CD4-positive, alpha-beta T cell treated with Interleukin-6 for 4 hours (primary cell): ENCODE results near the gene PCDHB6.
"Not testable (repeated sequence)": the region's sequence is repeated elsewhere in the genome, so short reads cannot be mapped to it uniquely, and the experiment has no call there.

ENCODE experiments used
- DNase-seq: peaks from one replicate; pipeline ENCODE4 v3.0.0-alpha.2; 2020; ENCODE audit warnings: mixed read lengths

Gene PCDHB6

GRCh38 chr5:141149812-141150211 is at the start of gene PCDHB6:
Gene PCDHB6, plus strand, starts transcription at chr5:141150057. Its CDS starts 201 bp downstream, at chr5:141150258.
- peak; percentile 2 for DNase-seq

DNA sequence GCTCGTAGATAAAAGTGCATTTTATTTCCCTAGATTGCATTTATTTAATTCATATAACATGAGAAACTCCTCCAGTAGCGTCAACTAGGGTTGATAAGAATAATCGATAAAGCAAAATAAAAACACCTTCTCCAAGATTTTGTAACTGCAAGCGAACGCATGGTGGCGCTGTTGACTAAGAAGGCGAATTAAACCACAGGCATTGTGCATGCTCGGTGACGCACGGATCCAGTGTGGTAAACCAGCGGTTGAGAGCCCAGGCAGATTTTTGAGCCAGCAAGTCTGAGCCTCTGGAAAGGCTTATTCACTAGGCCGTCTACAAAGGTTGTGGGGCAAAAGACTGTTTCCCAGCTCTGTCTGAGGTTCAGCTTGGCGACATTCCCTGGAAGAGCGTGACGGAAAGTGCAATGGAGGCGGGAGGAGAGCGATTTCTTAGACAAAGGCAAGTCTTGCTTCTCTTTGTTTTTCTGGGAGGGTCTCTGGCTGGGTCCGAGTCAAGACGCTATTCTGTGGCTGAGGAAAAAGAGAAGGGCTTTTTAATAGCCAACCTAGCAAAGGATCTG is 49.5 kb upstream of the PCDHB6 start, which contains the start of gene PCDHB3:
Gene PCDHB3, plus strand, starts transcription at position 231 of the 563 bp plus-strand sequence. Its CDS starts 177 bp downstream, at position 408.
- DNase-seq, result peak; percentile 4

GRCh38 chr5:141101059-141101458 is 48.8 kb upstream of the PCDHB6 start:
- DNase-seq, result no peak

- not testable (repeated sequence) for DNase-seq
These were observed 47.8 kb upstream of the PCDHB6 start for GRCh38 chr5:141102070-141102469.

- DNase-seq, result not testable (repeated sequence)
These were observed 47.4 kb upstream of the PCDHB6 start for GRCh38 chr5:141102471-141102870.

GRCh38 chr5:141105350-141105749 is 44.5 kb upstream of the PCDHB6 start:
- no peak for DNase-seq

- DNase-seq, result no peak
These were observed 30.6 kb upstream of the PCDHB6 start for GRCh38 chr5:141119250-141119649.

DNA sequence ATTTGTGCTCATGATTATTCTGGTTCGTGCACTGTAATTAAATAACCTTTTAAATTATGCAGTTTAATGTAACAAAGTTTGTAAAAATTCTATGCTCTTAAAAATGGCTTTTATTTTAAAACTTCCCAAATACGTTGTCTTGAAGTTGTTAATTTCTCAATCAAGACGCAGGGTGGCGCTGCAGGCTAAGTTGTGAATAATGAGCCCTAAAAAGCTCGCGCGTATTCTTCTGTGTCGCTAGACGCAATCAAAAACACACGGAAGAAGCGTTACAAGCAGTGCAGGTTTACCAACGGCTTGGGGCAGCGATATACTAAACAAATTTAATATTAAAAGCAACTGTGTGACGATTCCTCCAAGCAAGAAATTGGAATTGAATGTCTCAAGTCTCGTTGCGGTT is 28.3 kb upstream of the PCDHB6 start, which contains the start of gene PCDHB4:
Gene PCDHB4, plus strand, starts transcription at position 256 of the 400 bp plus-strand sequence. CDS start 181 bp downstream, outside the sequence.
- no peak for DNase-seq

GRCh38 chr5:141121985-141122384 is 27.9 kb upstream of the PCDHB6 start:
- no peak for DNase-seq

DNA sequence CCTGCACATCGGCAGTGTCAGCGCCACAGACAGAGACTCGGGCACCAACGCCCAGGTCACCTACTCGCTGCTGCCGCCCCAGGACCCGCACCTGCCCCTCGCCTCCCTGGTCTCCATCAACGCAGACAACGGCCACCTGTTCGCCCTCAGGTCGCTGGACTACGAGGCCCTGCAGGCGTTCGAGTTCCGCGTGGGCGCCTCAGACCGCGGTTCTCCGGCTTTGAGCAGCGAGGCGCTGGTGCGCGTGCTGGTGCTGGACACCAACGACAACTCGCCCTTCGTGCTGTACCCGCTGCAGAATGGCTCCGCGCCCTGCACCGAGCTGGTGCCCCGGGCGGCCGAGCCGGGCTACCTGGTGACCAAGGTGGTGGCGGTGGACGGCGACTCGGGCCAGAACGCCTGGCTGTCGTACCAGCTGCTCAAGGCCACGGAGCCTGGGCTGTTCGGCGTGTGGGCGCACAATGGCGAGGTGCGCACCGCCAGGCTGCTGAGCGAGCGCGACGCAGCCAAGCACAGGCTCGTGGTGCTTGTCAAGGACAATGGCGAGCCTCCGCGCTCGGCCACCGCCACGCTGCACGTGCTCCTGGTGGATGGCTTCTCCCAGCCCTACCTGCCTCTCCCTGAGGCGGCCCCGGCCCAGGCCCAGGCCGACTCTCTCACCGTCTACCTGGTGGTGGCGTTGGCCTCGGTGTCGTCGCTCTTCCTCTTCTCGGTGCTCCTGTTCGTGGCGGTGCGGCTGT is 26.3 kb upstream of the PCDHB6 start:
- DNase-seq, result not testable (repeated sequence)

- DNase-seq, result no peak
These were observed 22.6 kb upstream of the PCDHB6 start for GRCh38 chr5:141127305-141127704.

GRCh38 chr5:141135030-141135717 is 14.7 kb upstream of the PCDHB6 start, which contains the start of gene PCDHB5:
Gene PCDHB5, plus strand, starts transcription at chr5:141135206. Its CDS starts 229 bp downstream, at chr5:141135435.
- no peak for DNase-seq

GRCh38 chr5:141135718-141136266 is 14.1 kb upstream of the PCDHB6 start:
- no peak for DNase-seq

DNA sequence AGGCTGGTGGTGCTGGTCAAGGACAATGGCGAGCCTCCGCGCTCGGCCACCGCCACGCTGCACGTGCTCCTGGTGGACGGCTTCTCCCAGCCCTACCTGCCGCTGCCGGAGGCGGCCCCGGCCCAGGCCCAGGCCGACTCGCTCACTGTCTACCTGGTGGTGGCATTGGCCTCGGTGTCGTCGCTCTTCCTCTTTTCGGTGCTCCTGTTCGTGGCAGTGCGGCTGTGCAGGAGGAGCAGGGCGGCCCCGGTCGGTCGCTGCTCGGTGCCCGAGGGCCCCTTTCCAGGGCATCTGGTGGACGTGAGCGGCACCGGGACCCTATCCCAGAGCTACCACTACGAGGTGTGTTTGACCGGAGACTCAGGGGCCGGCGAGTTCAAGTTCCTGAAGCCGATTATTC is 12.5 kb upstream of the PCDHB6 start:
- not testable (repeated sequence) for DNase-seq

GRCh38 chr5:141150224-141150992 is 551 bp downstream of the PCDHB6 start:
- no peak for DNase-seq

DNA sequence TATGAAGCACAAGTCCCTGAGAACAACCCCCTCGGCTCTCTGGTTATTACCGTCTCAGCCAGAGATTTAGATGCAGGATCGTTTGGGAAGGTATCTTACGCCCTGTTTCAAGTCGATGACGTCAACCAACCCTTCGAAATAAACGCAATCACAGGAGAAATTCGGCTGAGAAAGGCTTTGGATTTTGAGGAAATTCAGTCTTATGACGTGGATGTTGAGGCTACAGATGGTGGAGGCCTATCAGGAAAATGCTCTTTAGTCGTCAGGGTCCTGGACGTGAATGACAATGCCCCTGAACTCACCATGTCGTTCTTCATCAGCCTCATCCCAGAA is 1.1 kb downstream of the PCDHB6 start:
- no peak for DNase-seq

DNA sequence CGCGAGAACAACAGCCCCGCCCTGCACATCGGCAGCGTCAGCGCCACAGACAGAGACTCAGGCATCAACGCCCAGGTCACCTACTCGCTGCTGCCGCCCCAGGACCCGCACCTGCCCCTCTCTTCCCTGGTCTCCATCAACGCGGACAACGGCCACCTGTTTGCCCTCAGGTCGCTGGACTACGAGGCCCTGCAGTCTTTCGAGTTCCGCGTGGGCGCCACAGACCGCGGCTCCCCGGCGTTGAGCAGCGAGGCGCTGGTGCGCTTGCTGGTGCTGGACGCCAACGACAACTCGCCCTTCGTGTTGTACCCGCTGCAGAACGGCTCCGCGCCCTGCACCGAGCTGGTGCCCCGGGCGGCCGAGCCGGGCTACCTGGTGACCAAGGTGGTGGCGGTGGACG is 1.8 kb downstream of the PCDHB6 start:
- not testable (repeated sequence) for DNase-seq

- DNase-seq, result not testable (repeated sequence)
These were observed 2.2 kb downstream of the PCDHB6 start for GRCh38 chr5:141152096-141152495.

GRCh38 chr5:141155540-141156374 is 5.9 kb downstream of the PCDHB6 start:
- DNase-seq, result no peak

DNA sequence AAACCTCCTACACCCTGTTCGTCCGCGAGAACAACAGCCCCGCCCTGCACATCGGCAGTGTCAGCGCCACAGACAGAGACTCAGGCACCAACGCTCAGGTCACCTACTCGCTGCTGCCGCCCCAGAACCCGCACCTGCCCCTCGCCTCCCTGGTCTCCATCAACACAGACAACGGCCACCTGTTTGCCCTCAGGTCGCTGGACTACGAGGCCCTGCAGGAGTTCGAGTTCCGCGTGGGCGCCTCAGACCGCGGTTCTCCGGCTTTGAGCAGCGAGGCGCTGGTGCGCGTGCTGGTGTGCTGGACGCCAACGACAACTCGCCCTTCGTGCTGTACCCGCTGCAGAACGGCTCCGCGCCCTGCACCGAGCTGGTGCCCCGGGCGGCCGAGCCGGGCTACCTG is 7.5 kb downstream of the PCDHB6 start:
- not testable (repeated sequence) for DNase-seq

GRCh38 chr5:141157901-141158300 is 8.0 kb downstream of the PCDHB6 start:
- DNase-seq, result not testable (repeated sequence)
